Activated CD4-positive, alpha-beta T cell treated with anti-CD3 and anti-CD28 coated beads for 36 hours (primary cell): ENCODE measurements around the gene RAB40B. TPM values are rescaled to one million over a fixed set of nuclear protein-coding genes. Genes with fewer than 3 reads are reported as not detected.

Source experiments
- ATAC-seq: fragments of 200-7000 bp; cut with Tn5 transposase; one replicate; pipeline ENCODE4 v1.10.0; 2021; ENCODE audit warnings: mild to moderate bottlenecking, moderate library complexity
- CTCF ChIA-PET: fragments of 350-600 bp; sonication (Branson Sonifier 250); formaldehyde crosslinking; loops from one replicate; lab custom pipeline; 2021; ENCODE audit warnings: antibody characterized with exemption; lab: Charles Lee
- POLR2A ChIA-PET: fragments of 350-600 bp; sonication (Branson Sonifier 250); formaldehyde crosslinking; loops from one replicate; lab custom pipeline; 2021; ENCODE audit warnings: antibody characterized with exemption, inconsistent platforms; lab: Charles Lee
- DNase-seq: peaks from one replicate; pipeline ENCODE4 v3.0.0-alpha.2; 2020
- H3K27ac Mint-ChIP-seq: one replicate; pipeline ENCODE4 v1.8.0; 2021; ENCODE audit warnings: mixed read lengths
- H3K27me3 Mint-ChIP-seq: one replicate; pipeline ENCODE4 v1.8.0; 2021; ENCODE audit warnings: mixed read lengths
- H3K36me3 Mint-ChIP-seq: one replicate; pipeline ENCODE4 v1.8.0; 2021; ENCODE audit warnings: low read depth, mixed read lengths
- H3K4me1 Mint-ChIP-seq: one replicate; pipeline ENCODE4 v1.8.0; 2021; ENCODE audit warnings: mixed read lengths
- H3K4me3 Mint-ChIP-seq: one replicate; pipeline ENCODE4 v1.8.0; 2021; ENCODE audit warnings: mild to moderate bottlenecking, moderate library complexity, mixed read lengths
- H3K9me3 Mint-ChIP-seq: one replicate; pipeline ENCODE4 v1.8.0; 2021; ENCODE audit warnings: low read depth, mixed read lengths
- intact Hi-C, 2 experiments: fragments of 100-400 bp; cut with DNase I in 1 of 2; cut with micrococcal nuclease in 1 of 2; formaldehyde crosslinking; loops; one replicate each; pipeline versions ENCODE4 v1.14.2 to v1.15.1; 2022 to 2024; cut with DNase I, micrococcal nuclease
- total RNA-seq, 2 experiments: library from RNA; stranded (reverse); gene quantifications; one replicate each; pipeline ENCODE4 v1.2.3, GENCODE V29; 2021

Gene RAB40B
- total RNA-seq, 2 experiments from 2014 or later, result 3.2 to 4.1 TPM

DNA sequence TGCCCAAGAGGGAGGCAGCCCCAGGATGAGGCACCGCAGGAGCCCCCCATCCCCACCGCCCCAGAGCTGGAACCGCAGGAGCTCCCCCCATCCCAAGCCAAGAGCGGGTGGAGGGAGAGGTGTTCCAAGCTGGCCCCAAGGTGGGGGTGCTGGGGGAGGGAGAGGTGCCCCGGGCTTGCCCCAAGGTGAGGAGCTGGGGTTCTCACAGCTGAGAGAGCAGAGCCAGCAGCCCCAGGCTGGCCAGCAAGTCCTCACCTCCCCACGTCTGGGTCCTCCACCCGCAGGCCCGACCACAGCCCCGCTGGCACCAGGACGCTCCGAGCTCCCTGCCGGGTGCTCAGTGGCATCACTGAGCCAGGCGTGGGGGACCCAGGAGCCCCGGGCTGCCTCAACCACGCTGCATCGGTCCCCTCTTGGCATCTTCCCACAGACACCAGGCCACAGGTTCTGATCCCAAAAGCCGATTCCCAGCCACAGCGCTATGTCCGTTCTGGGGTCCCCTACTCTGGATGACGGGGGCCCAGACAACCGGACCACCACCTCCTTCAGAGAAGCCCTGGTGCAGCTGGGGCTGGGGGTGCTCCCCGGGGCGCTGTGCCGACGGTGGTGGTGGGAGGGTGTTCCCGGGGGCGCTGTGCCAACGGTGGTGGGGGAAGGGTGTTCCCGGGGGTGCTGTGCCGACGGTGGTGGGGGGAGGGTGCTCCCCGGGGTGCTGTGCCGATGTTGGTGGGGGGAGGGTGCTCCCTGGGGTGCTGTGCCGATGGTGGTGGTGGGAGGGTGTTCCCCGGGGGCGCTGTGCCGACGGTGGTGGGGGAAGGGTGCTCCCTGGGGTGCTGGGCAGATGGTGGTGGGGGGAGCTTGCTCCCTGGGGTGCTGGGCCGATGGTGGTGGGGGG is 34.9 kb downstream of the RAB40B start:
- no peak overlapping the region for H3K27ac Mint-ChIP-seq
- POLR2A ChIA-PET, result no interaction called here

DNA sequence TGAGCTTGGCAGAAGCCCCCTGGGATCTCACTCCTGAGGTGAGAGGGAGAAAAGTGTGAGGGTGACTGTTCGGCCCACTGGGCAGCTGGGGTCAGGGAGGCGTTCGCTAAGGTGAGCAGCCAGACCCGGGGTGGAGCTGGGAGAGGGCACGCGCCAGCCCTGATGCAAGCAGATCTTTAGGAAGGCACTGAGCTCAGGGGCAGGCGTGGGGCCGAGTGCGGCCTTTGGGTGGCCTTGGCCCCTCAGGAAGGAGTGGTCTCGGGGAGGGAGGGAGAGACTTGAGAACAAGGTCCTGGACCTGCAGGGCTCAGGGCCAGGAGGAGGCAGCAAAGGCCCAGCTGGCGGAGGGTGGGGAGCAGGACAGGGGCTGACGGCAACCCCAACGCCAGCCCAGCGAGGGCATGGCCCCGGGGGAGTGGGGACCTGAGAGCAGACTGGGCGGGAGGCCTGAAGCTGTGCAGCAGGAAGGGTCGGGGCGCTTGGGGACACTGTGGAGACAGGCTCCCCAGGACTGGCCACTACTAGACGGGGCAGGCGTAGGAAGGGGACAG is 35.7 kb downstream of the RAB40B start:
- CTCF ChIA-PET, result interaction anchor here (0.7 kb wide), 1 partner anchor 108 kb away, joined by 3 read pairs; no protein-coding TSS in a partner anchor
- Mint-ChIP-seq H3K9me3 (no peaks in the 10 kb centered on the region), H3K27ac (no peak overlapping the region), H3K4me3 (no peak overlapping the region), H3K4me1 (no peaks in the 10 kb centered on the region), H3K27me3 (no peaks in the 10 kb centered on the region), H3K36me3 (no peaks in the 10 kb centered on the region)
- ATAC-seq (no peak), DNase-seq (no peak)
- POLR2A ChIA-PET, result no interaction called here
- intact Hi-C loops, result loop anchor here in 1 of 2 experiments (10.0 kb wide), 1 partner anchor 252 kb away; no protein-coding TSS in a partner anchor

More for the DNA sequence above, 34.9 kb downstream of the RAB40B start:
- no peaks in the 10 kb centered on the region for H3K36me3 Mint-ChIP-seq
- intact Hi-C loops, result loop anchor here in 1 of 2 experiments (10.0 kb wide), 1 partner anchor 251 kb away; no protein-coding TSS in a partner anchor
- H3K27me3 Mint-ChIP-seq, result no peaks in the 10 kb centered on the region
- DNase-seq (no peak), ATAC-seq (no peak)
- no peaks in the 10 kb centered on the region for H3K9me3 Mint-ChIP-seq
- no peak overlapping the region for H3K4me3 Mint-ChIP-seq
- CTCF ChIA-PET, result interaction anchor here (0.6 kb wide), 1 partner anchor 247 kb away, joined by 3 read pairs; no protein-coding TSS in a partner anchor
- H3K4me1 Mint-ChIP-seq, result peaks cover under 1% of the 10 kb centered on the region

DNA sequence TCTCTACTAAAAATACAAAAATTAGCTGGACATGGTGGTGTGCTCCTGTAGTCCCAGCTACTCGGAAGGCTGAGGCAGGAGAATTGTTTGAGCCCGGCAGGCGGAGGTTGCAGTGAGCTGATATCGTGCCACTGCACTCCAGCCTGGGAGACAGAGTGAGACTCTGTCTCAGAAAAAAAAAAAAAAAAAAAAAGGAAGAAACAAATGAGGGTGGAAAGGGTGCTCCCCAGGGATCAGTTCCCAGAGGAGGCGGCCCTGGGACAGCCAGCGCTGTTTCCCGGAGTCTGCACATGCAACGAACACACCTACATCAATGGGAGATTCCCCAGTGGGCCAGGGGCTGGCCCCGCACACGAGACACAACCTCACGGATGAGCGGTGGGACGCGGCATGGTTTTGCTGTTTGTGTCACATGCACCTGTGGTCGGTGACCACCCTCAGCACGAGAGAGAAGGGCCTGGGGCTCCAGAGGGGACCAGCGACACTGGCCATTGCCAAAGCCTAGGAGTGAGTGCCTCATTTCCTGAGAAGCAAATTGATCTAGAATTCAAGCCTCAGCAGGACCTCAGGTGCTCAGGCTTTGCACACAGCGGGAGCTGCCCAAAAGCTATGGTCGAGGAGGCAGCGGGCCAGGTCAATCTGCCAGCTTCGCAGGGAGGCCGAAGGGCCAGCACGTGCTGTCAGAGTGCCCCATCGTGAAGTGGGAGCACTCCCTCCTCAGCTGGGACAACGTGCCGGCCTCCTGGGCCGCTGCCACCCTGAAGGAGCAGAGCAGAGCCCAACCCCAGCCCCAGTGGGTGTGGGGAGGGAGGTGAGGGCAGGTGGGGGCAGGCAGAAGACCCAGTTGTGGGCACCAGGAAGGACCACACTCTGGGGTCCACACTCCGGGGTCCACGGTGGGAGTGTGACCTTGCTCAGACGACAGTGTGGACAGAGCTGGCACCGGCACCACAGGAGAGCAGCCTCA is 36.5 kb downstream of the RAB40B start:
- H3K36me3 Mint-ChIP-seq, result peaks cover 2% of the 10 kb centered on the region
- no peak overlapping the region for H3K27ac Mint-ChIP-seq
- ATAC-seq (no peak), DNase-seq (no peak)
- H3K4me3 Mint-ChIP-seq, result no peak overlapping the region
- intact Hi-C loops, result loop anchor here in 1 of 2 experiments (10.0 kb wide), 1 partner anchor 253 kb away; no protein-coding TSS in a partner anchor
- H3K9me3 Mint-ChIP-seq, result no peaks in the 10 kb centered on the region
- H3K4me1 Mint-ChIP-seq, result no peaks in the 10 kb centered on the region
- POLR2A ChIA-PET, result no interaction called here
- CTCF ChIA-PET, result no interaction called here
- no peaks in the 10 kb centered on the region for H3K27me3 Mint-ChIP-seq

DNA sequence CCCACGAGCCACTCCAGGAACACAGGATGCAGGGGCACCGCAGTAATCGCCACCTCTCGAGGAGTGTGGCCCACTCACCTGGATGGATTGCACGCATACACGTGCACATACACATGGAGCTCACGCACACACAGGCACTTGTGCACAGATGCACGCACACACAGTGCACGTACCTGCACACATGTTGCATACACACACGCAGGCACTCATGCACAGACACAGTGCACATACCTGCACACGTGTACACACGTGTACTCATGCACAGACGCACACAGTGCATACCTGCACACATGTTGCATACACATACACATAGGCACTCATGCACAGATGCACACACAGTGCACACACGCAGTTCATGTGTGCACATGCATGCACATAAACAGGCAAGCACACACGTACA is 38.6 kb downstream of the RAB40B start:
- Mint-ChIP-seq H3K4me3 (no peak overlapping the region), H3K4me1 (no peaks in the 10 kb centered on the region), H3K9me3 (no peaks in the 10 kb centered on the region), H3K27me3 (no peaks in the 10 kb centered on the region), H3K36me3 (peaks cover 2% of the 10 kb centered on the region), H3K27ac (no peak overlapping the region)
- ChIA-PET CTCF (no interaction called here), POLR2A (no interaction called here)
- intact Hi-C loops, result loop anchor here in 1 of 2 experiments (10.0 kb wide), 1 partner anchor 255 kb away; no protein-coding TSS in a partner anchor
- ATAC-seq (no peak), DNase-seq (no peak)

DNA sequence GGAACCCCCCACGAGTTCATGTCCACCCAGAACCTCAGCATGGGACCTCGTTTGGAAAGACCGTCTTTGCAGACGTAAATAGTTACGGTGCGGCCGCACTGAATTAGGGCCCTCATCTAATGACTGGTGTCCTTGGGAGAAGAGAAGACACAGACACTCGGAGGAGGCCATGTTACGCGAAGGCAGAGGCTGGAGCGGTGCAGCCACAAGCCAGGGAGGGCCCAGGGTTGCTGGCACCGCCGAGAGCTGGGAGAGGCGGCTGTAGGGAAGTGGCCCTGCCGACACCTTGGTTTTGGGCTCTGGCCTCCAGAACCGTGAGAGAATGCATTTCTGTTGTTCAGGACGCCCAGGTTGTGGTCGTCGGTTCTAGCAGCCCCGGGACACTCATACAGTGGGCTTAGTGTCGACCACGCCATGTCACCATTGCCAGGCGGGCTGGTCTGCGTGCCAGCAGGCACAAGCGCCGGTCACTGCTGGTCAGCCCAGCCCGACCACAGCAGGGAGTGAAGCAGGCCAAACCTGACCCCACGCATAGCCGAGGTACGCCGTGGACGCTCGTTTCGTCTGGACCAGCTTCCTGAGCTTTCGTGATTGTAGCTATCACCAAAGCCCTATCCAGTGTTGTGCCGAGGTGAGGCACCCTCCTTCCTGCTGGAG is 39.6 kb downstream of the RAB40B start:
- H3K36me3 Mint-ChIP-seq, result peaks cover 2% of the 10 kb centered on the region
- intact Hi-C loops, result no loop called here
- CTCF ChIA-PET, result no interaction called here
- POLR2A ChIA-PET, result no interaction called here
- DNase-seq, result no peak
- no peak overlapping the region for H3K27ac Mint-ChIP-seq
- H3K4me1 Mint-ChIP-seq, result no peaks in the 10 kb centered on the region
- H3K9me3 Mint-ChIP-seq, result no peaks in the 10 kb centered on the region
- no peaks in the 10 kb centered on the region for H3K27me3 Mint-ChIP-seq
- H3K4me3 Mint-ChIP-seq, result no peak overlapping the region
- no peak for ATAC-seq

DNA sequence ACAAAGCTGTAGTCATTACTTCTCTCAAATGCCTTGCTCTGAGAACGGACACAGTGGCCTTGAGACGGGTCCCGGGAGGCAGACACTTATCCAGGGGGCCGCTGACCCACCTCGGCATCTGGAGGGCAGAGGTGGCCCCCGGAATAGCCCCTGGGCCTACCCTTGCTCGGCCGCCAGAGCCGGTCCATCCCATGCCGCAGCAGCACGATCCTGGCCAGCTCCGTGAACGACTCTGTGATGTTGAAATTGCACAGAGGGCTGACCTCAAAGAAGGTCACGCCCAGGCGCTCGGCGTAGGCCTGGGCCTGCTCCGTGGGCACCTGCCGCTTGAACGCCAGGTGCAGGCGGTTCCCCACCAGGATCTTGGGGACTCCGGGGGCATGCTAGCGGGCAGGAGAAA is 40.2 kb downstream of the RAB40B start:
- no peak for ATAC-seq
- Mint-ChIP-seq H3K27ac (no peak overlapping the region), H3K4me1 (no peaks in the 10 kb centered on the region), H3K36me3 (peaks cover 2% of the 10 kb centered on the region), H3K9me3 (no peaks in the 10 kb centered on the region), H3K27me3 (no peaks in the 10 kb centered on the region), H3K4me3 (no peak overlapping the region)
- ChIA-PET POLR2A (interaction anchor here (0.6 kb wide), 1 partner anchor 104 kb away, joined by 8 read pairs; no protein-coding TSS in a partner anchor), CTCF (interaction anchor here (0.7 to 1.4 kb wide), 2 partner anchors 54 to 124 kb away, joined by 4 to 5 read pairs; no protein-coding TSS in a partner anchor)
- intact Hi-C loops, result no loop called here
- DNase-seq, result no peak

DNA sequence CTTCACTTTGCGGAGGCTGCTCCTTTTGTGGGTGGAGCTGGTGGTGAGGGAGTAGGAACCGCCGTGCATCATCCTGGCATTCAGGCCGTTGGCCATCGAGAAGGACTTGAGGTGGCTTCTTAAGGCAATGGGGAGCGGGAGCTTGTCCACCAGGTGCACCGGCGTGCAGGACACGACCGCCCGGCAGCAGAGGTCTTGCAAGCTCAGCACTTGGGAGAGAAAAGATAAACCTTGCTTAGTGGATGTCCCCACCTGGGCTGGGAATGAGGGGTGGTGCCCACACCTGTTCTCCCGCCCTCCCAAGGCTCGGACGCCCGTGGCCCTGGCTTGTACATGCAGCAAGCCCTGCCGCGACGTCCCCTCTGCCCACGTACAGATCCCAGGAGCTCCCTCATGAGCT is 40.6 kb downstream of the RAB40B start:
- Mint-ChIP-seq H3K36me3 (peaks cover 2% of the 10 kb centered on the region), H3K4me1 (no peaks in the 10 kb centered on the region), H3K27me3 (no peaks in the 10 kb centered on the region), H3K27ac (no peak overlapping the region), H3K4me3 (no peak overlapping the region), H3K9me3 (no peaks in the 10 kb centered on the region)
- CTCF ChIA-PET, result interaction anchor here (0.7 to 1.4 kb wide), 2 partner anchors 54 to 124 kb away, joined by 4 to 5 read pairs; no protein-coding TSS in a partner anchor
- ATAC-seq, result no peak
- DNase-seq, result no peak
- POLR2A ChIA-PET, result interaction anchor here (0.6 kb wide), 1 partner anchor 104 kb away, joined by 8 read pairs; no protein-coding TSS in a partner anchor
- intact Hi-C loops, result no loop called here

DNA sequence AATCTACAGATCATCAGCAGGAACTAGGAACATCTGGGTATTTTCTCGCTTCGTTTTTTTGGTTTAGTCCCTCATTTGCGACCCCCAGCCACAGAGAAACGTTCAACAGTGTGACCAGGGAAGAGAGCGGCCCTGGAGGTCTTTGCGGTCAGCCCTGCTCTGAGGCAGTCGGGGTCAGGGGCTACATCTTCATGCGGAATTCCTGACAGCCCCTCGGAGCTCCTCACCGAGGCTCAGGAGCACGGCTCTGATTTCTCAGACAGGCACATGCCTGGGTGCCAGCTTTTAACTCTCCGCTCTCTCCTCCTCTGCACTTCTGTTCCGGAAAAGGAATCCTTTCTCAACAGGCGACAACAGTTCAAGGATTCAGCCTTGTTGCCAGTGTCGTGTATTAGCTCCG is 42.2 kb downstream of the RAB40B start:
- ATAC-seq (no peak), DNase-seq (no peak)
- H3K27ac Mint-ChIP-seq, result no peak overlapping the region
- POLR2A ChIA-PET, result no interaction called here
- no peaks in the 10 kb centered on the region for H3K4me1 Mint-ChIP-seq
- CTCF ChIA-PET, result interaction anchor here (1.4 kb wide), 1 partner anchor 12 kb away, joined by 6 read pairs; no protein-coding TSS in a partner anchor
- no peaks in the 10 kb centered on the region for H3K27me3 Mint-ChIP-seq
- peaks cover 2% of the 10 kb centered on the region for H3K36me3 Mint-ChIP-seq
- intact Hi-C loops, result no loop called here
- H3K9me3 Mint-ChIP-seq, result no peaks in the 10 kb centered on the region
- no peak overlapping the region for H3K4me3 Mint-ChIP-seq

DNA sequence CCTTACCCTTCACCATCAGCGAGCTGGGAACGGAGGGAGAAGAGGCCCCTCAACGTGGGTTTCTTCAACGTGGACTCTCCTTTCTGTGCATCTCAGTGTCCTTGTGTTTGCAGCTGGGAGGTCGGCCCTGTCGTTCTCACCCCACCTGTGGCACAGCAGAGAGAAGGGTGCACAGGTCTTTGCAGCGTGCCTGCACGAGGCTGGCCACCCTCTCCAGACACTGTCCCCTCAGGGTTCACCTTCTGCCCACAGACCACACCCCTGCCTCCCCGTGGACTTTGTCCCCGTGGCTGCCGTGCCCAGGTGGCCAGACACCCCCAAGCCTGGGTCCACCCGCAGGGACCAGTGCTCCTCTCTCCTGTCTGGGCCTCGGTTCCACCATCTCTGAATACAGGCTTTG is 43.0 kb downstream of the RAB40B start:
- CTCF ChIA-PET, result no interaction called here

DNA sequence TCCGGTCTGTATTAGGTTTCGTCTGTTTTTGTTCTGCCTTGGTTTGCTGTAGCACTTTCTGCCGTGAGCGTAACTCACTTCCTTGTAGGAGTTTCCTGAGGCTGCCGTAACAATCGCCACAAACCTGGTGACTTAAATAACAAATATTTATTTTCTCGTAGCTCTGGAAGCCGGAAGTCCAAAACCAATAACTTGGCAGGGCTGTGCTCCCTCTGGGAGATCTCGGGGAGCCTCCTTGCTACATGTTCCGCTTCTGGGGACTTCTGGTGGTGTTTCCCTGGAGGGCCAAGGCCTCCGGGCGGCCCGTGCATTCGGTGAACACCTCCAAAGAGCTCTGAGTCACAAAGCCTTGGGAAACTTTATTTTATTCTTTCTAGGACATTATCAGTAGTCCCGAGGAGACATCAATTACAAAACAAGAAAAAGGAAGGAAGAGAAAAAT is 43.4 kb downstream of the RAB40B start:
- no peak for DNase-seq
- CTCF ChIA-PET, result no interaction called here
- Mint-ChIP-seq H3K27me3 (no peaks in the 10 kb centered on the region), H3K4me1 (no peaks in the 10 kb centered on the region), H3K9me3 (no peaks in the 10 kb centered on the region), H3K36me3 (peaks cover 2% of the 10 kb centered on the region), H3K4me3 (no peak overlapping the region), H3K27ac (no peak overlapping the region)
- intact Hi-C loops, result no loop called here
- ATAC-seq, result no peak
- POLR2A ChIA-PET, result no interaction called here

More for the DNA sequence above, 43.0 kb downstream of the RAB40B start:
- DNase-seq (no peak), ATAC-seq (no peak)
- Mint-ChIP-seq H3K9me3 (no peaks in the 10 kb centered on the region), H3K36me3 (peaks cover 2% of the 10 kb centered on the region), H3K4me1 (no peaks in the 10 kb centered on the region), H3K27me3 (no peaks in the 10 kb centered on the region), H3K27ac (no peak overlapping the region), H3K4me3 (no peak overlapping the region)
- POLR2A ChIA-PET, result no interaction called here
- intact Hi-C loops, result no loop called here
